ENCODE data around the gene KRT9. TPM values are rescaled to one million over a fixed set of nuclear protein-coding genes. Genes with fewer than 3 reads are reported as not detected.

KRT9 gene
- total RNA-seq, 1 donor from 2014 or later: not detected

DNA sequence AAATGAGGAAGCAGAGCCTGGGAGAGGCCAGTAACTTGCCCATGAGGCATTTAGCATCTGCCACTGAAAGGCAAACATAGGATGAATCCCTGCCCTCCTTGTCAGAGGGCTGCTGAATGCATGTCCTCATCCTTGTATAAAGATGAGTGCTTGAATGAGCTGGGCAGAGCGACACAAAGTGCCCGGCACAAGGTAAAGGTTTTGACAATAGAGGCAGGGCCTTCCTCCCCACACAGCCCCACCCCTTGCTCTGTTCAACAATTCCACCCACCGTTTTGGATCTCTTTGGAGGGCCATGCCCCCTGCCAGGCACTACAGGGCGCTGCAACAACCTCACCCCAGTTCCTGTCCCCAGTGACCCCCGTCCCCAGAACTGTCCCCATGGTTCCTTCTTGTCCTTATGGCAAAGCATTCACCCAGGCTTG is 42.4 kb downstream of the KRT9 start:
- no peak overlapping the region for H3K4me3 Mint-ChIP-seq
- no peak overlapping the region for H3K27ac Mint-ChIP-seq
- no peaks in the 10 kb centered on the region for H3K9me3 Mint-ChIP-seq
- no peak for DNase-seq
- no peaks in the 10 kb centered on the region for H3K36me3 Mint-ChIP-seq (ENCODE audit: low read depth)
- H3K27me3 Mint-ChIP-seq: peaks cover 63% of the 10 kb centered on the region
- intact Hi-C loops (cut with micrococcal nuclease): no loop called here
- no peaks in the 10 kb centered on the region for H3K4me1 Mint-ChIP-seq

DNA sequence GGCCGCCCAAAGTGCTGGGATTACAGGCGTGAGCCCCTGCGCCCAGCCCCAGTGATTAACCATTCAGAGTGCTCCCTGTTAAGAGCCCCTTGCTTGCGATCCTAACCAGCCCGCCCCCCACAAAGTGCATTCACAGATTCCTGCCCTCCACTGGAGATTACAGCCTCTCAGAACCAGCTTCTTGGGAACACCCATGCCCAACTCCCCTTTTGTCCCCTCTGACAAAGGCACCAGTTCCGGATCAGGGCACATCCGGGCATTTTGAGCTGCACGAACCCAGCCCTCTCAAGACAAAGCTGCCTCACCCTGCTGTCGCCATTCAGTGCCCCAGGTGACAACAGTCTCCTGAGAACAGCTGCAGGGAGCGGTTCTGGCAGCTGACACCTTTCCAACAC is 42.9 kb downstream of the KRT9 start:
- peaks cover 65% of the 10 kb centered on the region for H3K27me3 Mint-ChIP-seq
- H3K36me3 Mint-ChIP-seq (ENCODE audit: low read depth): no peaks in the 10 kb centered on the region
- DNase-seq: no peak
- H3K27ac Mint-ChIP-seq: no peak overlapping the region
- H3K9me3 Mint-ChIP-seq: no peaks in the 10 kb centered on the region
- intact Hi-C loops (cut with micrococcal nuclease): no loop called here
- H3K4me1 Mint-ChIP-seq: no peaks in the 10 kb centered on the region
- no peak overlapping the region for H3K4me3 Mint-ChIP-seq

DNA sequence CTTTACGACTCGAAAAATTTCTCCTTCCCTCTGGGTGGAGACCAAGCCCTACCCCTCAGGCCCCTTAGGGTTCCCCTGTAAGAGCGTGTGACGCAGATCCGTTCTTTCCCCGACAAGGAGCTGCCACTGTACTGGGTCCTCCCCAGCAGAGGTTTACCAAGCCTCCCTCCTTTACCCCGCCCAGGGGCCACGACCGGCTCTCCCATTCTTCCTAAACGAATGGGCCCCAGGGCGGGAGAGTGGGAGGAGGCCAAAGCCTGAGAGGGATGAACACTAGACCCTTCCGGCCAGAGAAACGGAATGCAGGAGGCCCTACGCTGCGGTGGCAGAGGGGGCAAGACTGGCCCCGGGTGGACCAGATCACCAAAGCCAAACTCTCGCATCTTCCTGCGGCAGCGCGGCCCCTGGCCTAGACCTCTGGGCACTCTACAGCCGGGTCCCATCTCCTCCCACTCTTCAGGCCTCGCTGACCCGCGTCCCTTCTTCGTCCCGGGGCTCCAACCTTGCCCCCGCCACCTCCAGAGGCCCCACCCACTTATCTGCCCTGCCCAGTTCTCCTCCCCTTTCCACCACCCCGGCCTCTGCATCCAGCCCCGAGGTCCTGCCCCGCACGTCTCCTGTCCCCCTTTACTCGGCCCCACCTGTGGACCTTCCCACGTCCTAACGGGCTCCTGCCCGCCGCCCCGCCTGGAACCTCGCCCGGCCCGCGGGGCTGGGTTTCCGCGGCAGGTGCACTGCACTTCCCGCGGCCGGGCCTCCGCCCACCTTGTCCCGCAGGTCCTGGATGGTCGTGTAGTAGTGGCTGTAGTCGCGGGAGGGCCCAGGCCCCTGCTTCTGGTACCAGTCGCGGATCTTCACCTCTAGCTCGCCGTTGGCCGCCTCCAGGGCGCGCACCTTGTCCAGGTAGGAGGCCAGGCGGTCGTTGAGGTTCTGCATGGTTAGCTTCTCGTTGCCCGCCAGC is 44.5 kb downstream of the KRT9 start:
- Mint-ChIP-seq H3K9me3 (no peaks in the 10 kb centered on the region), H3K27me3 (peaks cover 57% of the 10 kb centered on the region), H3K36me3 (ENCODE audit: low read depth) (no peaks in the 10 kb centered on the region), H3K4me1 (no peaks in the 10 kb centered on the region), H3K27ac (no peak overlapping the region), H3K4me3 (no peak overlapping the region)
- no peak for DNase-seq
- intact Hi-C loops (cut with micrococcal nuclease): no loop called here

DNA sequence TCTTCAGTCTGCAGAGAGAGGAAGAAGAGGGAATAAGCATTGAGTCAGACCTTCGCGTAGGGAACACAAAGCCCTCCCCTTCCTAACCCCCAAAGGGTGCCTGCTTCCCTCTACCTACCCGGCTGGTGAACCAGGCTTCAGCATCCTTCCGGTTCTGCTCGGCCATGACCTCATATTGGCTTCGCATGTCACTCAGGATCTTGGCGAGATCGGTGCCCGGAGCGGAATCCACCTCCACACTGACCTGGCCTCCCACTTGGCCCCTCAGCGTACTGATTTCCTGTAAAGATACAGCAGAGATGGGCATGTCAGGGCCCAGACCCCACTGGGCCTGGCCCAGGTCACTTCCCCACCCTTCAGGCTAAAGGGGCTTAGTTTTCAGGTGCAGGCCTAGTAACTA is 47.6 kb downstream of the KRT9 start:
- Mint-ChIP-seq H3K4me1 (no peaks in the 10 kb centered on the region), H3K36me3 (ENCODE audit: low read depth) (no peaks in the 10 kb centered on the region), H3K4me3 (no peak overlapping the region), H3K9me3 (no peaks in the 10 kb centered on the region), H3K27me3 (peaks cover 33% of the 10 kb centered on the region), H3K27ac (no peak overlapping the region)
- no peak for DNase-seq
- intact Hi-C loops (cut with micrococcal nuclease): no loop called here

DNA sequence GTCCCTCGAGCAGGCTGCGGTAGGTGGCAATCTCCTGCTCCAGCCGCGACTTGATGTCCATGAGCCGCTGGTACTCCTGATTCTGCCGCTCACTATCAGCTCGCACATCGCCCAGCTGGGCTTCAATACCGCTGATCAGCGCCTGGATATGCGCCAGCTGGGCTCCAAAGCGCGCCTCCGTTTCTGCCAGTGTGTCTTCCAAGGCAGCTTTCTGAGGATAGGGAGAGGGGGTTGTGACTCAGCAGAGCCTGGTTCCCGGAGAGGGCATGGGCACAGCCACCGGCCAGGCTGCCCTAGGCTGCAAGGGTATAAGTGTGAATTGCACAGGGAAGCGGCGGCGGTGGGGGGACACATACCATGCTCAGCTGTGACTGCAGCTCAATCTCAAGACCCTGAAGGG is 48.1 kb downstream of the KRT9 start:
- H3K27ac Mint-ChIP-seq: no peak overlapping the region
- intact Hi-C loops (cut with micrococcal nuclease): no loop called here
- peaks cover 29% of the 10 kb centered on the region for H3K27me3 Mint-ChIP-seq
- no peaks in the 10 kb centered on the region for H3K9me3 Mint-ChIP-seq
- no peaks in the 10 kb centered on the region for H3K4me1 Mint-ChIP-seq
- H3K4me3 Mint-ChIP-seq: no peak overlapping the region
- H3K36me3 Mint-ChIP-seq (ENCODE audit: low read depth): no peaks in the 10 kb centered on the region
- no peak for DNase-seq

DNA sequence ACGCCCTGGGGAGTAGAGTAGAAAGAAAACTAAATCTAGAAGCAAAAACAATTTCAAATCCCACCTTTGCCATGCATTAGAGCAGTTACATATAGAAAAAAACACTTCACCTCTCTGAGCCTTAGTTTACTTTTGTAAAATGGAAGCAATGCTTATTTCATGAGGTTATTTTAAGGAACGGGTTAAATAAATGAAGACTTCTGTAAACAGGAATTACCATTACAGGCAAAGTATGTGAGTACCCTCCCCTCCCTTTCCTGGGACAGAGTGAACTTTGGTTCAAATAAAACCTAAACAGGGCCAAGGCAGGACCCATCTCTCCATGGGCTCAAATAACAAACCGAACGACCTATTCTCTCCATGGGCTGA is 48.6 kb downstream of the KRT9 start:
- H3K36me3 Mint-ChIP-seq (ENCODE audit: low read depth): no peaks in the 10 kb centered on the region
- H3K4me3 Mint-ChIP-seq: no peak overlapping the region
- no peak for DNase-seq
- peaks cover 23% of the 10 kb centered on the region for H3K27me3 Mint-ChIP-seq
- no peaks in the 10 kb centered on the region for H3K9me3 Mint-ChIP-seq
- intact Hi-C loops (cut with micrococcal nuclease): no loop called here
- H3K4me1 Mint-ChIP-seq: no peaks in the 10 kb centered on the region
- no peak overlapping the region for H3K27ac Mint-ChIP-seq

DNA sequence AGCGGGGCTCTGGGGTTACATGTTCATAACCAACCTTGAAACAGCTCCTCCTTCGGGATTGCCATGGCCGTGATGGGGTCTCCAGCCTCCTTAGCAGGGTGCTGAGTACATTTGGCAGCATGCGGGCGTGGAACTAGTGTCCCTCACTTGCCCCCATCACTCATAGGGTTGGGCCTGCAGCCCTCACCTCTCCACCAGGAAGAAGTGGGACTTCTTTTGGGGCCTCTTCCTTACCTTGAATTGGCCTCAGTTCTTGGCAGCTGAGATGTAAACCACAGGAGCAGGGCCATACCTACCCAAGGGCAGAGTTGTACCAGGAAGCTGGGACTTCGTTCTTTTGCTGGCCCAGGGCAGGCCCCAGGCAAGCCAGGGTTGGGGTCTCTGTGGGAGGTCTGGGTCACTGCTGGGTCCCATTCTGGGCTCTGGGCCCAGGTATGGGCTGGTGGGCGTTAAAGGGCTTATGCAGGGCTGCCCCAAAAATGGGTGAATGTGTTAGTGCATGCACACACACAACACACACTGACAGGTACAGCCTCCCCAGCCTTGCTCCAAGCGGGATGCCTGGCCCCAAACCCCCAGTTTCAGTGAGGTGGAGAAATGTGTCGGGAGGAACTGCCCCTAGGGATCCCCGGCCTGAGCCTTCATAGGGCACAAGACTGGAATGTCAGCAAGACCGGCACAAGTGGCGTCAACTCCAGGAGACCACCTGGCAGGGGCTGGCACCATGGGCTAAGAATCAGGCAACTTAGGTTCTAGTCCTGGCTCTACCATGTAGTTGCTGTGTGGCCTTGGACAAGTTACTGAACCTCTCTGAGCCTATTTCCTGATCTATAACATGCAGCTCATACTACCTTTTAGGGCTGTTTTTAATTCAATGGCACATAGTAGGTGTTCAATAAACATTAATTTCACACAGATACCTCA is 49.3 kb downstream of the KRT9 start:
- Mint-ChIP-seq H3K4me1 (no peaks in the 10 kb centered on the region), H3K36me3 (ENCODE audit: low read depth) (no peaks in the 10 kb centered on the region), H3K9me3 (no peaks in the 10 kb centered on the region), H3K4me3 (no peak overlapping the region), H3K27ac (no peak overlapping the region), H3K27me3 (peaks cover 18% of the 10 kb centered on the region)
- intact Hi-C loops (cut with micrococcal nuclease): no loop called here
- no peak for DNase-seq

DNA sequence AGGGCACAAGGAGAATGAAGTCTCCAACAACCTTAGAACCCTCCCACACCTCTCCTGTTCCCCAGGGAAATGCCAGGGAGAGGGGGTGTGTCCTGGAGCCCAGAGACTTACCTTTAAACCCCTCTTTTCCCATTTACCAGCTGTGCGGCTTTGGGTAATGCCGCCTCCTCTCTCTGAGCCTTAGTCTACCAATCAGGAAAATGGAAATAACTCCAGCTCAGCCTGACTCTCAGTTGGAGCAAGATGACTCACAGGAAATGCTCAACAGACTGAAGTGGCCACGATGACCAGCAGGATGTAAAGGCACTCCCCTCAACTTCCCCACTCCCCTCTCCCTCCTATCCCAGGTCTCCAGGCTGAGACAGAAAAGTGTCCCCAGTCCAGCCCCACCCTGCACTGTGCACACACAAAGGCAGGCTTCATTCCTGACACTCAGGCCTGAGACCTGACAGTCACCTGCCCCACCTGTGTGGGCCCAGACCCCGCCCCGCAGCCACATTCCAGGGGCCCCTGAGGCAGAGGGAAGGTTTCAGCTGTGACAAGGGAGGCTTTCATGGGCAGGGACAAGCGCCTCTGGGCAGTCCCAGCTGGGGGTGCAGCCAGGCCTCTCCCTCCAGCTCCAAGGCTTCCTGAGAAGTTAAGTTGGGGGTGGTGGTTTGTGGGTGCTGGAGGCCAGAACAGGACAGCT is 50.1 kb downstream of the KRT9 start:
- Mint-ChIP-seq H3K9me3 (no peaks in the 10 kb centered on the region), H3K27ac (no peak overlapping the region), H3K27me3 (peaks cover 9% of the 10 kb centered on the region), H3K4me3 (no peak overlapping the region), H3K4me1 (no peaks in the 10 kb centered on the region), H3K36me3 (ENCODE audit: low read depth) (no peaks in the 10 kb centered on the region)
- intact Hi-C loops (cut with micrococcal nuclease): no loop called here
- DNase-seq: no peak

DNA sequence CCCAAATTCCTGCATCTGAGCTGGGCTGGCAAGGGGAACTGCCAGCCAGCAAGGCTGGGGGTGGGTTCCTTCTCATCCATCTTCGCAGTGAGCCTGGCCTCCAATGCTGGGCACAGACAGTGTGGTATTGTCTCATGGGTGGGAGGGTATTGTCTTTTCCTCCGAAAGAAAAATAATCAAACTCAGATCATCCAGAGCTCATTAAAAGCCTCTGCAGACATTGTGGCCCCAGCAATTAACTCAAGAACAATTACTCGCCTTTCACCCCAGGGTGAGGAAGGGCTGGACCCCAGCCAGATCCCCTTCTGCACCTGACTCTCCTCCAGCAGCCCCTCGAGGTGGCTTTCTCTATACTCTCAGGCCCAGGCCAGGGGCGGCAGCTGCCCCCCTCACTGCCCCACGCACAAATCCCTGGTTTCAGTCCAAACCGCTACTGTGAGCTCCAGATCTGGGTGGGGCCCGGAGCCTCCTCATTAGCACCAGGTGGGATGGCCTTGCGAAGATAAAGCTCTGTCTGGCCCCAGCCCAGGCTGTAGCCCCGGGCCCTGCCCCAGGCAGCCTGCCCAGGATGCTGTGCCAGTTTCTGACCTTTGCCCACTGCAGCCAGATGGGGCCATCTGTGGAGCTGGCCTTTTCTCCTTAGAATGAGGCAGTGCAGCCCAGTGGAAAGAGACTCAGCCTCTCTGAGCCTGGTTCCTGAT is 50.9 kb downstream of the KRT9 start:
- H3K36me3 Mint-ChIP-seq (ENCODE audit: low read depth): no peaks in the 10 kb centered on the region
- H3K4me3 Mint-ChIP-seq: no peak overlapping the region
- H3K27ac Mint-ChIP-seq: no peak overlapping the region
- peaks cover 5% of the 10 kb centered on the region for H3K27me3 Mint-ChIP-seq
- H3K9me3 Mint-ChIP-seq: no peaks in the 10 kb centered on the region
- H3K4me1 Mint-ChIP-seq: no peaks in the 10 kb centered on the region
- intact Hi-C loops (cut with micrococcal nuclease): no loop called here
- no peak for DNase-seq

DNA sequence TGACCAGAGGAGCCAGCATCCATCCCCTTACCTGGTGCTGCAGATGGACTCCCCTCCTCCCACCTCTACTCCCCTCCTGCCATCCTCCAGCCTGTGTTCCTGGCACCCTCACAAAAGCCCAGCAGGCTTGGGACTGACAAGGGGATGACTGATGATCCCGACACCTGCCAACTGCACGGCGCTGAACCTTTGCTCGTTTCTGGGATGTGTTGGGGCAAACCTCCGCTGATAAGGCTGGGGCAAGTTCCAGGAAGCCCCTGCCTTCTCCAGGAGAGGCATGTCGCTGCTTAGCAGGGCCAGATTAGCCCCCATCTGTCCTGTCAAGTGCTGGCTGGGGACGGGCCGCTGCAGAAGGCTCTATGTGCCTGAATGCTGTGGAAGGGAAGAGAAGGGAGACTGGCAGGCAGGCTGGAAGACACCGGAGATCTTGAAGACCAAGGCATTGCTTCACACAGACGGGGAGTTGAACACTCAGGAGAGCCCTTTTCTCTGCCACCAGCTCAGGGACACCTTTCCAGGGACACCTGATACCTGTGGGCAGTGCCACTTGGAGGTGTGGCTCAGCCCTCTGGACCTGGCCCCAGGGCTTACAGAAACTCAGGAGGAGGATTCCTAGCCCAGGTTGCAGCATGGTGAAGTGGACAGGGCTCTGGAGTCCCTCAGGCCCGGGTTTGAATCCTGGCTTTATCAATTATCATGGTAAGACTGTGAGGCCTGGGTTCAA is 52.2 kb downstream of the KRT9 start:
- H3K27ac Mint-ChIP-seq: no peak overlapping the region
- H3K36me3 Mint-ChIP-seq (ENCODE audit: low read depth): no peaks in the 10 kb centered on the region

DNA sequence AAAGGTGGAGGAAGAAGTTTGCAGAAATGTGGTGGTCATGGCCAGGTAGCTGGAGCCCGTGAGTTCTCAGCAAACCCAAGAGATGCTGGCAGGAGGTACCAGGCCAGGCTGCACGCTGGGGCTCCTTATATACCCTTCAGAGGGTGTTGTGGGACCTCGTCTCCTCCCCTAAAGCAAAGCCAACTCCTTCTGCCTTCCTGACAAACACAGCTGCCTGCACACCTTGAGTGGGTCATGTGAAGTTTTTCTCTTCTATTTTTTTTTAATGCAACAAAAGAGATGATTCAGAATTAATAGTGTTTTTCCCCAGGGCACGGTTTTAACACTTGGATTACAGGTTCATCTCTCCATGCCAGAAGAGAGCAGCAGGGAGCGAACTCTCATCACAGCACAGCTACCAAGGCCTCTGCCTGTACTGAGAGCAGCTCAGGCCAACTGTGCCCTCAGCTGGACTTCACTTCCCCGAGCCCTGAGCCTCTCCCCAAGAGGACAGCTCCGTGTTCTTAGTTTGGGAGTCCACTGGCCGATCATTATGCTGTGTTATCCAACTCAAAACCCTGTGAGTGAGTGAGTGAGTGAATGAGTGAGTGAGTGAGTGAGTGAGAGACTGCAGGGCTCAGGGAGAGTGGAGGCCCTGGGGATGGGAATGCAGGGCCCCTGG is 52.9 kb downstream of the KRT9 start, which contains the start of gene KRT15:
TSS of gene KRT15 (minus strand) at position 102 of the 661 bp plus-strand sequence. CDS start at position 39, 63 bp downstream.
- no peaks in the 10 kb centered on the region for H3K9me3 Mint-ChIP-seq
- DNase-seq: no peak
- no peak within 1 kb of the TSS for H3K4me3 Mint-ChIP-seq
- no peaks in the 10 kb centered on the region for H3K27me3 Mint-ChIP-seq
- no peaks in the 10 kb centered on the region for H3K36me3 Mint-ChIP-seq (ENCODE audit: low read depth)
- intact Hi-C loops (cut with micrococcal nuclease): no loop called here
- H3K27ac Mint-ChIP-seq: no peak within 1 kb of the TSS
- no peaks in the 10 kb centered on the region for H3K4me1 Mint-ChIP-seq

More for the DNA sequence above, 52.2 kb downstream of the KRT9 start:
- H3K27me3 Mint-ChIP-seq: peaks cover 1% of the 10 kb centered on the region
- DNase-seq: no peak
- intact Hi-C loops (cut with micrococcal nuclease): no loop called here
- H3K4me1 Mint-ChIP-seq: no peaks in the 10 kb centered on the region
- H3K4me3 Mint-ChIP-seq: no peak overlapping the region
- no peaks in the 10 kb centered on the region for H3K9me3 Mint-ChIP-seq

DNA sequence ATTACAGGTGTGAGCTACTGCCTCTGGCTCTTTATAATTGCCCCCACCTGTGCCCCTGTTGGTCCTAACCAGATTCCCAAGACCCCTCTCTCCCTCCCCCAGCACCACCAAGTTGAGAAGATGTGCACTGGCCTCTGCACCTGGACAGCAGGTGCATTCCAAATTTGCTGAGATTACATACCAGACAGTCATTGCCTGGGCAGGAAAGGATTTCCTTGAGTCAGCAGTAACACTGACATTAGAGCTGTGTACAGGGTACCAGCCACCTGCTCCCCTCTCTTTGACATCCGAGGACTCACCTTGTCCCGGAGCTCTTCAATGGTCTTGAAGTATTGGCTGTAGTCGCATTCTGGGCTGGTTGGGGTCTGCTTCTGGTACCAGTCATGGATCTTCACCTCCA is 53.8 kb downstream of the KRT9 start:
- Mint-ChIP-seq H3K9me3 (no peaks in the 10 kb centered on the region), H3K36me3 (ENCODE audit: low read depth) (no peaks in the 10 kb centered on the region), H3K4me3 (no peak overlapping the region), H3K27ac (no peak overlapping the region), H3K27me3 (no peaks in the 10 kb centered on the region), H3K4me1 (no peaks in the 10 kb centered on the region)
- intact Hi-C loops (cut with micrococcal nuclease): no loop called here
- DNase-seq: no peak
